Suppressor macrophage treated with lipopolysaccharide for 4 hours (primary cell): ENCODE data around the gene STARD7.
"Not testable (repeated sequence)": the region's sequence is repeated elsewhere in the genome, so short reads cannot be mapped to it uniquely, and the experiment has no call there.

Experiments
- DNase-seq: peaks from one replicate; pipeline ENCODE4 v3.0.0-alpha.2; 2020

STARD7 gene

GRCh38 chr2:96233436-96233835 lies 24.8 kb upstream of the STARD7 start:
- peak; percentile 40 for DNase-seq

- no peak for DNase-seq
Observed at GRCh38 chr2:96231316-96231715, 22.7 kb upstream of the STARD7 start.

GRCh38 chr2:96225016-96225533 lies 16.4 kb upstream of the STARD7 start:
- peak; percentile 89 for DNase-seq

- peak; percentile 57 for DNase-seq
Observed at GRCh38 chr2:96221106-96221505, 12.5 kb upstream of the STARD7 start.

- not testable (repeated sequence) for DNase-seq
Observed at GRCh38 chr2:96219959-96220358, 11.3 kb upstream of the STARD7 start.

- no peak for DNase-seq
Observed at GRCh38 chr2:96218508-96219131, 10.0 kb upstream of the STARD7 start.

GRCh38 chr2:96214554-96214953 lies 5.9 kb upstream of the STARD7 start:
- no peak for DNase-seq

- no peak for DNase-seq
Observed at GRCh38 chr2:96213379-96213778, 4.8 kb upstream of the STARD7 start.

GRCh38 chr2:96212339-96212738 lies 3.7 kb upstream of the STARD7 start:
- DNase-seq, result no peak

GRCh38 chr2:96209729-96210085 lies 1.1 kb upstream of the STARD7 start:
- DNase-seq, result no peak

- DNase-seq, result no peak
Observed at GRCh38 chr2:96209011-96209728, 543 bp upstream of the STARD7 start.

- DNase-seq, result peak; percentile 37
Observed at GRCh38 chr2:96207774-96208142, 869 bp downstream of the STARD7 start.

GRCh38 chr2:96207073-96207773 lies 1.4 kb downstream of the STARD7 start:
- DNase-seq, result no peak

- no peak for DNase-seq
Observed at GRCh38 chr2:96205888-96206287, 2.7 kb downstream of the STARD7 start.

GRCh38 chr2:96204836-96205624 lies 3.6 kb downstream of the STARD7 start:
- peak; percentile 32 for DNase-seq

GRCh38 chr2:96203130-96204028 lies 5.2 kb downstream of the STARD7 start:
- peak; percentile 37 for DNase-seq

- DNase-seq, result no peak
Observed at GRCh38 chr2:96202152-96202854, 6.3 kb downstream of the STARD7 start.

- no peak for DNase-seq
Observed at GRCh38 chr2:96201338-96201737, 7.3 kb downstream of the STARD7 start.

- peak; percentile 44 for DNase-seq
Observed at GRCh38 chr2:96198921-96199320, 9.7 kb downstream of the STARD7 start.

GRCh38 chr2:96197546-96198255 lies 10.9 kb downstream of the STARD7 start:
- peak; percentile 26 for DNase-seq
